Activated T-helper 2 cell treated with anti-CD3 and anti-CD28 coated beads, Interferon-gamma antibody, Interleukin-2, Interleukin-4, amounts not matched to agents 10 μg/mL and 5 μg/mL and 100 μg/mL, durations not matched to agents 14 hours and 24 hours and 36 hours (primary cell): ENCODE results near the gene GFRA1. TPM values are rescaled to one million over a fixed set of nuclear protein-coding genes. Genes with fewer than 3 reads are reported as not detected.

Source experiments
- DNase-seq: peaks from one replicate; pipeline ENCODE4 v3.0.0; 2021; ENCODE audit warnings: low spot score
- H3K27ac Mint-ChIP-seq: one replicate; pipeline ENCODE4 v1.8.0; 2021; ENCODE audit warnings: mixed read lengths
- H3K27me3 Mint-ChIP-seq: one replicate; pipeline ENCODE4 v1.8.0; 2021; ENCODE audit warnings: low read depth, mixed read lengths
- H3K36me3 Mint-ChIP-seq: one replicate; pipeline ENCODE4 v1.8.0; 2021; ENCODE audit warnings: low read depth, mixed read lengths
- H3K4me1 Mint-ChIP-seq: one replicate; pipeline ENCODE4 v1.8.0; 2021; ENCODE audit warnings: low read depth, mixed read lengths
- H3K4me3 Mint-ChIP-seq: one replicate; pipeline ENCODE4 v1.8.0; 2021; ENCODE audit warnings: low read depth, mild to moderate bottlenecking, moderate library complexity, mixed read lengths
- H3K9me3 Mint-ChIP-seq: one replicate; pipeline ENCODE4 v1.8.0; 2021; ENCODE audit warnings: mixed read lengths
- intact Hi-C: fragments of 100-400 bp; cut with micrococcal nuclease; formaldehyde crosslinking; loops from one replicate; pipeline ENCODE4 v1.15.1; 2023
- total RNA-seq: library from RNA; stranded (reverse); gene quantifications from 2 replicates; pipeline ENCODE4 v1.2.3, GENCODE V29; 2022

GFRA1 gene
- total RNA-seq, 1 donor from 2014 or later = not detected

GRCh38 chr10:116246263-116246662 is 26.7 kb downstream of the GFRA1 start:
- Mint-ChIP-seq H3K9me3 (no peaks in the 10 kb centered on the region), H3K36me3 (no peaks in the 10 kb centered on the region), H3K27ac (no peak overlapping the region), H3K27me3 (no peaks in the 10 kb centered on the region), H3K4me1 (no peaks in the 10 kb centered on the region), H3K4me3 (no peak overlapping the region)
- intact Hi-C loops = no loop called here
- DNase-seq = no peak

GRCh38 chr10:116245156-116245555 is 27.9 kb downstream of the GFRA1 start:
- H3K27me3 Mint-ChIP-seq = no peaks in the 10 kb centered on the region
- H3K27ac Mint-ChIP-seq = no peak overlapping the region
- H3K9me3 Mint-ChIP-seq = no peaks in the 10 kb centered on the region
- H3K4me1 Mint-ChIP-seq = no peaks in the 10 kb centered on the region
- intact Hi-C loops = no loop called here
- no peaks in the 10 kb centered on the region for H3K36me3 Mint-ChIP-seq
- no peak for DNase-seq
- no peak overlapping the region for H3K4me3 Mint-ChIP-seq

GRCh38 chr10:116241642-116242410 is 31.2 kb downstream of the GFRA1 start:
- no peak overlapping the region for H3K27ac Mint-ChIP-seq
- intact Hi-C loops = no loop called here
- H3K9me3 Mint-ChIP-seq = no peaks in the 10 kb centered on the region
- no peaks in the 10 kb centered on the region for H3K27me3 Mint-ChIP-seq
- no peak for DNase-seq
- H3K36me3 Mint-ChIP-seq = no peaks in the 10 kb centered on the region
- no peak overlapping the region for H3K4me3 Mint-ChIP-seq
- no peaks in the 10 kb centered on the region for H3K4me1 Mint-ChIP-seq

GRCh38 chr10:116241085-116241484 is 31.9 kb downstream of the GFRA1 start:
- no peak overlapping the region for H3K4me3 Mint-ChIP-seq
- H3K4me1 Mint-ChIP-seq = no peaks in the 10 kb centered on the region
- no peaks in the 10 kb centered on the region for H3K9me3 Mint-ChIP-seq
- H3K36me3 Mint-ChIP-seq = no peaks in the 10 kb centered on the region
- no peaks in the 10 kb centered on the region for H3K27me3 Mint-ChIP-seq
- intact Hi-C loops = no loop called here
- H3K27ac Mint-ChIP-seq = no peak overlapping the region
- no peak for DNase-seq

- H3K9me3 Mint-ChIP-seq = no peaks in the 10 kb centered on the region
- H3K36me3 Mint-ChIP-seq = no peaks in the 10 kb centered on the region
- H3K4me3 Mint-ChIP-seq = no peak overlapping the region
- H3K27me3 Mint-ChIP-seq = no peaks in the 10 kb centered on the region
- intact Hi-C loops = no loop called here
- no peaks in the 10 kb centered on the region for H3K4me1 Mint-ChIP-seq
- no peak overlapping the region for H3K27ac Mint-ChIP-seq
- no peak for DNase-seq
These were observed 32.7 kb downstream of the GFRA1 start for GRCh38 chr10:116240157-116240950.

- intact Hi-C loops = no loop called here
- DNase-seq = no peak
- Mint-ChIP-seq H3K4me3 (no peak overlapping the region), H3K36me3 (no peaks in the 10 kb centered on the region), H3K27ac (no peak overlapping the region), H3K4me1 (no peaks in the 10 kb centered on the region), H3K27me3 (no peaks in the 10 kb centered on the region), H3K9me3 (no peaks in the 10 kb centered on the region)
These were observed 33.8 kb downstream of the GFRA1 start for GRCh38 chr10:116239229-116239628.

- no peaks in the 10 kb centered on the region for H3K27me3 Mint-ChIP-seq
- no peaks in the 10 kb centered on the region for H3K4me1 Mint-ChIP-seq
- DNase-seq = no peak
- H3K4me3 Mint-ChIP-seq = no peak overlapping the region
- H3K9me3 Mint-ChIP-seq = no peaks in the 10 kb centered on the region
- no peak overlapping the region for H3K27ac Mint-ChIP-seq
- no peaks in the 10 kb centered on the region for H3K36me3 Mint-ChIP-seq
- intact Hi-C loops = no loop called here
These were observed 35.0 kb downstream of the GFRA1 start for GRCh38 chr10:116237970-116238369.

GRCh38 chr10:116237260-116237659 is 35.7 kb downstream of the GFRA1 start:
- H3K4me1 Mint-ChIP-seq = no peaks in the 10 kb centered on the region
- H3K27me3 Mint-ChIP-seq = no peaks in the 10 kb centered on the region
- no peak for DNase-seq
- H3K27ac Mint-ChIP-seq = no peak overlapping the region
- intact Hi-C loops = no loop called here
- H3K9me3 Mint-ChIP-seq = no peaks in the 10 kb centered on the region
- H3K4me3 Mint-ChIP-seq = no peak overlapping the region
- H3K36me3 Mint-ChIP-seq = no peaks in the 10 kb centered on the region

GRCh38 chr10:116233230-116233629 is 39.8 kb downstream of the GFRA1 start:
- Mint-ChIP-seq H3K27ac (no peak overlapping the region), H3K4me3 (no peak overlapping the region), H3K9me3 (no peaks in the 10 kb centered on the region), H3K27me3 (no peaks in the 10 kb centered on the region), H3K36me3 (no peaks in the 10 kb centered on the region), H3K4me1 (no peaks in the 10 kb centered on the region)
- intact Hi-C loops = no loop called here
- no peak for DNase-seq

- no peaks in the 10 kb centered on the region for H3K9me3 Mint-ChIP-seq
- intact Hi-C loops = no loop called here
- no peak for DNase-seq
These were observed 40.4 kb downstream of the GFRA1 start for GRCh38 chr10:116232613-116233012.

GRCh38 chr10:116226766-116227165 is 46.2 kb downstream of the GFRA1 start:
- no peak for DNase-seq
- Mint-ChIP-seq H3K36me3 (no peaks in the 10 kb centered on the region), H3K27ac (no peak overlapping the region), H3K27me3 (no peaks in the 10 kb centered on the region), H3K4me1 (no peaks in the 10 kb centered on the region), H3K4me3 (no peak overlapping the region), H3K9me3 (no peaks in the 10 kb centered on the region)
- intact Hi-C loops = no loop called here

More at GRCh38 chr10:116232613-116233012, 40.4 kb downstream of the GFRA1 start:
- Mint-ChIP-seq H3K27ac (no peak overlapping the region), H3K4me1 (no peaks in the 10 kb centered on the region), H3K27me3 (no peaks in the 10 kb centered on the region), H3K36me3 (no peaks in the 10 kb centered on the region), H3K4me3 (no peak overlapping the region)

GRCh38 chr10:116226053-116226452 is 47.0 kb downstream of the GFRA1 start:
- H3K27ac Mint-ChIP-seq = no peak overlapping the region

GRCh38 chr10:116223289-116223688 is 49.7 kb downstream of the GFRA1 start:
- no peak overlapping the region for H3K27ac Mint-ChIP-seq

More at GRCh38 chr10:116226053-116226452, 47.0 kb downstream of the GFRA1 start:
- Mint-ChIP-seq H3K4me3 (no peak overlapping the region), H3K9me3 (no peaks in the 10 kb centered on the region), H3K27me3 (no peaks in the 10 kb centered on the region), H3K4me1 (no peaks in the 10 kb centered on the region), H3K36me3 (no peaks in the 10 kb centered on the region)
- DNase-seq = no peak
- intact Hi-C loops = no loop called here

More at GRCh38 chr10:116223289-116223688, 49.7 kb downstream of the GFRA1 start:
- Mint-ChIP-seq H3K4me3 (no peak overlapping the region), H3K9me3 (no peaks in the 10 kb centered on the region), H3K4me1 (no peaks in the 10 kb centered on the region), H3K27me3 (no peaks in the 10 kb centered on the region), H3K36me3 (no peaks in the 10 kb centered on the region)
- intact Hi-C loops = no loop called here
- no peak for DNase-seq
